Measurements from ENCODE around the gene CRK. TPM values are rescaled to one million over a fixed set of nuclear protein-coding genes. Genes with fewer than 3 reads are reported as not detected.

Gene CRK
- total and polyA plus RNA-seq, 2 of the 4 experiments (the other 2 are of a cell fraction), result 57.6 to 100 TPM

GRCh38 chr17:1481736-1482135 is 25.7 kb upstream of the CRK start:
- DNase-seq, result no peak
- peaks cover 20 to 64% of the 10 kb centered on the region in 2 experiments for H3K79me1 ChIP-seq (ENCODE audit: low read depth in 1 of 2, low read length in 2 of 2)
- H3K36me3 ChIP-seq (ENCODE audit: control insufficient read depth, insufficient read depth, low read length), result peaks cover 62% of the 10 kb centered on the region
- H3K9ac ChIP-seq (ENCODE audit: low read depth, low read length), result no peak overlapping the region
- ChIA-PET POLR2A (ENCODE audit: unreplicated experiment) (interaction anchor here (0.6 kb wide), 1 partner anchor 252 kb away, joined by 3 read pairs; no protein-coding TSS in a partner anchor), CTCF (no interaction called here)
- H2AFZ ChIP-seq (replicated peaks; ENCODE audit: low read length, poor library complexity), result no peak overlapping the region
- H2BK20ac ChIP-seq (ENCODE audit: low read depth, low read length), result no peak overlapping the region
- no peak overlapping the region for H2BK5ac ChIP-seq (ENCODE audit: low read depth, low read length, poor library complexity, severe bottlenecking)
- H3K27ac ChIP-seq (ENCODE audit: insufficient read depth, low read length), result no peak overlapping the region
- no peak overlapping the region for H2AK9ac ChIP-seq (replicated peaks; ENCODE audit: low read depth, low read length, poor library complexity)
- BruUV-seq (replicated peaks), result no TSS peak
- no peak overlapping the region for H3K4me3 ChIP-seq (ENCODE audit: insufficient read depth, low read depth, low read length)
- H3K4me2 ChIP-seq (ENCODE audit: low read depth, low read length), result no peak overlapping the region
- no peak overlapping the region for H4K5ac ChIP-seq (ENCODE audit: low read depth, low read length)
- no peak for ATAC-seq (ENCODE audit: low read depth)
- no peak overlapping the region; the same call in 1 of the 2 replicates for H3K23ac ChIP-seq (ENCODE audit: low read depth, low read length)
- intact Hi-C loops (cut with micrococcal nuclease) (no loop called here), in situ Hi-C loops (cut with MboI; ENCODE audit: low sequenced_read_pairs) (no loop called here), dilution Hi-C loops (cut with HindIII; ENCODE audit: low sequenced_read_pairs, unreplicated experiment) (no loop called here)
- H4K8ac ChIP-seq (ENCODE audit: low read depth in 2 of 2, low read length in 2 of 2), result no peak overlapping the region
- H3K4ac ChIP-seq (ENCODE audit: low read depth, low read length), result no peak overlapping the region
- H3K56ac ChIP-seq (ENCODE audit: extremely low read depth, insufficient read depth, low read length), result no peak overlapping the region
- TF ChIP-seq MAZ (IDR thresholded peaks at IDR 0.05; ENCODE audit: borderline replicate concordance, low read depth, low read length) (no peak), CEBPB (IDR thresholded peaks at IDR 0.05; ENCODE audit: low read depth, low read length) (no peak), RCOR1 (IDR thresholded peaks at IDR 0.05; ENCODE audit: insufficient replicate concordance, low read length) (no peak), NFE2L2 (IDR thresholded peaks at IDR 0.05; ENCODE audit: low read depth, low read length) (no peak), ELK1 (IDR thresholded peaks at IDR 0.05; ENCODE audit: borderline replicate concordance, low read depth, low read length) (no peak), MXI1 (IDR thresholded peaks at IDR 0.05; ENCODE audit: borderline replicate concordance, low read depth, low read length) (no peak)
- peaks cover 8% of the 10 kb centered on the region; the same call in 1 of the 2 replicates for H3K4me1 ChIP-seq (ENCODE audit: control insufficient read depth, insufficient read depth, low read length)
- H3K18ac ChIP-seq (ENCODE audit: low read depth, low read length), result no peak overlapping the region
- H2BK120ac ChIP-seq (ENCODE audit: low read depth, low read length), result no peak overlapping the region
- peaks cover 48% of the 10 kb centered on the region for H4K20me1 ChIP-seq (ENCODE audit: insufficient read depth, low read length)
- no peaks in the 10 kb centered on the region for H3K9me3 ChIP-seq (ENCODE audit: control insufficient read depth, insufficient read depth, low read length)
- H3K9me1 ChIP-seq (ENCODE audit: insufficient read depth, low read length), result peaks cover 11% of the 10 kb centered on the region
- 75% methylated on average over 6 of the region's 11 CpGs; no CpG with 5 or more reads in 1 of the 2 experiments for WGBS, 2 experiments (ENCODE audit: extremely low coverage in 2 of 2, insufficient read length in 1 of 2)
- H3K14ac ChIP-seq (replicated peaks; ENCODE audit: low read depth, low read length), result no peak overlapping the region
- no peak overlapping the region for H2BK15ac ChIP-seq (ENCODE audit: low read depth, low read length)
- no peak overlapping the region for H2AK5ac ChIP-seq (ENCODE audit: low read depth, low read length)
- H4K91ac ChIP-seq (ENCODE audit: insufficient read depth, low read depth, low read length), result no peak overlapping the region
- H3K27me3 ChIP-seq (ENCODE audit: control insufficient read depth, insufficient read depth, low read length), result no peaks in the 10 kb centered on the region
